Fibroblast of lung (primary cell): Measurements from ENCODE around the gene PPP1R7. TPM values are rescaled to one million over a fixed set of nuclear protein-coding genes. Genes with fewer than 3 reads are reported as not detected.

Experiments
- DNase-seq, 2 donors: peaks; one replicate each; pipeline versions ENCODE4 v3.0.0 to v3.0.0-alpha.2; 2010; ENCODE audit warnings: low read depth in 2 of 2
- H2AFZ ChIP-seq: 2 replicates; pipeline ENCODE4 v1.5.1; 2012; ENCODE audit warnings: low read length, control low read depth, inconsistent platforms
- H3K27ac ChIP-seq: 2 replicates; pipeline ENCODE4 v1.5.1; 2011; ENCODE audit warnings: low read length, control low read depth; ENCODE audit not compliant: insufficient read depth
- H3K27me3 ChIP-seq: 2 replicates; pipeline ENCODE4 v1.5.1; 2011; ENCODE audit warnings: mild to moderate bottlenecking, low read length; ENCODE audit not compliant: control insufficient read depth, insufficient read depth
- H3K36me3 ChIP-seq: 2 replicates; pipeline ENCODE4 v1.5.1; 2011; ENCODE audit warnings: low read length; ENCODE audit not compliant: control insufficient read depth, insufficient read depth
- H3K4me1 ChIP-seq: 2 replicates; pipeline ENCODE4 v1.5.1; 2011; ENCODE audit warnings: low read length; ENCODE audit not compliant: control insufficient read depth, insufficient read depth; ENCODE audit errors: extremely low read depth
- H3K4me2 ChIP-seq: 2 replicates; pipeline ENCODE4 v1.5.1; 2011; ENCODE audit warnings: low read length, control low read depth; ENCODE audit not compliant: insufficient read depth; ENCODE audit errors: extremely low read depth
- H3K4me3 ChIP-seq, 4 experiments: fragments of 200-600 bp in 1 of 4; sonication (generic) in 1 of 4; replicated peaks in 1 of 4; 2 replicates each; pipeline ENCODE4 v1.5.1; 2011 to 2016; ENCODE audit warnings: low read length in 4 of 4, low read depth in 3 of 4, mild to moderate bottlenecking in 3 of 4, control low read depth in 2 of 4, inconsistent platforms in 1 of 4, mixed read lengths in 1 of 4; ENCODE audit not compliant: insufficient read depth in 1 of 4; ENCODE audit errors: control extremely low read depth in 1 of 4
- H3K79me2 ChIP-seq: 2 replicates; pipeline ENCODE4 v1.5.1; 2012; ENCODE audit warnings: mild to moderate bottlenecking, low read length, inconsistent platforms; ENCODE audit not compliant: control insufficient read depth, insufficient read depth
- H3K9ac ChIP-seq: 2 replicates; pipeline ENCODE4 v1.5.1; 2011; ENCODE audit warnings: mild to moderate bottlenecking, low read length, control low read depth; ENCODE audit not compliant: insufficient read depth
- H3K9me3 ChIP-seq: 2 replicates; pipeline ENCODE4 v1.5.1; 2012; ENCODE audit warnings: low read depth, low read length; ENCODE audit not compliant: control insufficient read depth, insufficient read depth
- H4K20me1 ChIP-seq: 2 replicates; pipeline ENCODE4 v1.5.1; 2011; ENCODE audit warnings: low read length; ENCODE audit not compliant: control insufficient read depth, insufficient read depth; ENCODE audit errors: extremely low read depth
- CTCF ChIP-seq, 2 donors: IDR thresholded peaks in 1 of 2; conservative IDR thresholded peaks in 1 of 2; 1 replicate in 1 of 2; 2 replicates in 1 of 2; pipeline ENCODE4 v1.5.1; 2011 to 2012; ENCODE audit warnings: low read length in 2 of 2, control low read depth in 1 of 2, inconsistent platforms in 1 of 2, low read depth in 1 of 2, mild to moderate bottlenecking in 1 of 2
- EZH2 ChIP-seq: IDR thresholded peaks from 2 replicates; pipeline ENCODE4 v1.5.1; 2012; ENCODE audit warnings: low read length, control low read depth, mild to moderate bottlenecking; ENCODE audit errors: missing control alignments
- polyA plus RNA-seq, 2 donors: library from polyadenylated mRNA; depleted of rRNA in 1 of 2; stranded (reverse) in 1 of 2; unstranded in 1 of 2; fragments of >200 nt; gene quantifications; 2 replicates each; pipeline ENCODE4 v1.2.1, GENCODE V29; 2011 to 2012; ENCODE audit warnings: missing spikeins in 1 of 2
- total RNA-seq: library from RNA; depleted of rRNA; stranded (reverse); fragments of >200 nt; gene quantifications from 2 replicates; pipeline ENCODE4 v1.2.1, GENCODE V29; 2014

PPP1R7 gene
- total and polyA plus RNA-seq, 2 donors (not counting 1 experiment from before 2014, with no cell fraction given): 70.7 to 141 TPM

GRCh38 chr2:241109210-241110088, 40.8 kb upstream of the PPP1R7 start:
- no peak for DNase-seq
- Histone ChIP-seq H3K9ac (no peak overlapping the region), H3K4me3 (no peak overlapping the region), H3K4me2 (no peak overlapping the region), H3K9me3 (no peaks in the 10 kb centered on the region), H4K20me1 (no peaks in the 10 kb centered on the region), H2AFZ (no peak overlapping the region), H3K79me2 (no peaks in the 10 kb centered on the region), H3K36me3 (no peaks in the 10 kb centered on the region), H3K27ac (no peak overlapping the region), H3K4me1 (no peaks in the 10 kb centered on the region), H3K27me3 (no peaks in the 10 kb centered on the region)
- TF ChIP-seq EZH2: no peak
- TF ChIP-seq CTCF (conservative IDR thresholded peaks at IDR 0.05 in 1 of 2, IDR thresholded peaks at IDR 0.05 in 1 of 2; ENCODE audit: low read depth in 1 of 2, low read length in 2 of 2): no peak

- DNase-seq: no peak
- Histone ChIP-seq H4K20me1 (no peaks in the 10 kb centered on the region), H3K36me3 (no peaks in the 10 kb centered on the region)
These were observed 40.1 kb upstream of the PPP1R7 start for GRCh38 chr2:241110089-241110606.

More at GRCh38 chr2:241110089-241110606, 40.1 kb upstream of the PPP1R7 start:
- H3K9ac ChIP-seq: no peak overlapping the region
- no peak overlapping the region for H3K4me2 ChIP-seq
- no peak for TF ChIP-seq CTCF (conservative IDR thresholded peaks at IDR 0.05 in 1 of 2, IDR thresholded peaks at IDR 0.05 in 1 of 2; ENCODE audit: low read depth in 1 of 2, low read length in 2 of 2)
- TF ChIP-seq EZH2: no peak
- H3K9me3 ChIP-seq: no peaks in the 10 kb centered on the region
- H3K79me2 ChIP-seq: no peaks in the 10 kb centered on the region
- no peak overlapping the region for H3K27ac ChIP-seq
- H2AFZ ChIP-seq: no peak overlapping the region
- H3K4me1 ChIP-seq: no peaks in the 10 kb centered on the region
- H3K27me3 ChIP-seq: no peaks in the 10 kb centered on the region
- no peak overlapping the region for H3K4me3 ChIP-seq
